Keratinocyte (primary cell): ENCODE data around the gene SLC8A1. TPM values are rescaled to one million over a fixed set of nuclear protein-coding genes. Genes with fewer than 3 reads are reported as not detected.

Experiments
- DNase-seq: peaks from one replicate; pipeline ENCODE4 v3.0.0-alpha.2; 2011; ENCODE audit warnings: low read depth, missing footprints, low spot score
- FAIRE-seq: peaks from 2 replicates; lab custom pipeline; 2011; peaks lifted over from hg19 to GRCh38; lab: Jason Lieb, UNC
- H2AFZ ChIP-seq: 2 replicates; pipeline ENCODE4 v1.6.0; 2012; ENCODE audit warnings: low read length, control low read depth, inconsistent platforms; ENCODE audit not compliant: control insufficient read depth
- H3K27ac ChIP-seq: 2 replicates; pipeline ENCODE4 v1.5.1; 2011; ENCODE audit warnings: low read length; ENCODE audit not compliant: control insufficient read depth, insufficient read depth
- H3K27me3 ChIP-seq: 3 replicates; pipeline ENCODE4 v1.6.0; 2011; ENCODE audit warnings: low read length; ENCODE audit not compliant: control insufficient read depth, insufficient read depth; ENCODE audit errors: extremely low read depth
- H3K36me3 ChIP-seq, 2 experiments: 2 replicates in 1 of 2; 3 replicates in 1 of 2; pipeline ENCODE4 v1.5.1; 2011; ENCODE audit warnings: low read length in 2 of 2, mild to moderate bottlenecking in 1 of 2; ENCODE audit not compliant: control insufficient read depth in 2 of 2, insufficient read depth in 2 of 2; ENCODE audit errors: extremely low read depth in 1 of 2
- H3K4me1 ChIP-seq: 3 replicates; pipeline ENCODE4 v1.5.1; 2011; ENCODE audit warnings: low read length; ENCODE audit not compliant: control insufficient read depth, insufficient read depth; ENCODE audit errors: extremely low read depth
- H3K4me2 ChIP-seq: 3 replicates; pipeline ENCODE4 v1.6.0; 2011; ENCODE audit warnings: low read depth, low read length; ENCODE audit not compliant: control insufficient read depth, insufficient read depth; ENCODE audit errors: extremely low read depth
- H3K4me3 ChIP-seq, 3 experiments: fragments of 200-600 bp in 1 of 3; sonication (generic) in 1 of 3; 2 replicates in 2 of 3; 3 replicates in 1 of 3; pipeline ENCODE4 v1.5.1; 2011 to 2016; ENCODE audit warnings: low read length in 3 of 3, mild to moderate bottlenecking in 3 of 3, control low read depth in 2 of 3, inconsistent platforms in 1 of 3, low read depth in 1 of 3, mixed read lengths in 1 of 3, mixed run types in 1 of 3, moderate library complexity in 1 of 3; ENCODE audit not compliant: control insufficient read depth in 2 of 3, insufficient read depth in 2 of 3; ENCODE audit errors: extremely low read depth in 1 of 3
- H3K79me2 ChIP-seq: 2 replicates; pipeline ENCODE4 v1.6.0; 2012; ENCODE audit warnings: low read length; ENCODE audit not compliant: control insufficient read depth, insufficient read depth
- H3K9ac ChIP-seq: 3 replicates; pipeline ENCODE4 v1.6.0; 2011; ENCODE audit warnings: low read length; ENCODE audit not compliant: control insufficient read depth, insufficient read depth; ENCODE audit errors: extremely low read depth
- H3K9me1 ChIP-seq: 3 replicates; pipeline ENCODE4 v1.6.0; 2011; ENCODE audit warnings: low read length; ENCODE audit not compliant: control insufficient read depth, insufficient read depth; ENCODE audit errors: extremely low read depth
- H3K9me3 ChIP-seq: 2 replicates; pipeline ENCODE4 v1.5.1; 2012; ENCODE audit warnings: low read depth, low read length; ENCODE audit not compliant: control insufficient read depth
- H4K20me1 ChIP-seq: 3 replicates; pipeline ENCODE4 v1.6.0; 2011; ENCODE audit warnings: low read length; ENCODE audit not compliant: control insufficient read depth, insufficient read depth; ENCODE audit errors: extremely low read depth
- CTCF ChIP-seq, 3 experiments: IDR thresholded peaks in 1 of 3; conservative IDR thresholded peaks in 1 of 3; optimal IDR thresholded peaks in 1 of 3; 2 replicates in 2 of 3; 3 replicates in 1 of 3; pipeline versions ENCODE3 to v1.5.1; 2011; ENCODE audit warnings: low read length in 3 of 3, mild to moderate bottlenecking in 3 of 3, moderate library complexity in 2 of 3, control low read depth in 1 of 3, inconsistent platforms in 1 of 3; ENCODE audit not compliant: insufficient read depth in 2 of 3; ENCODE audit errors: extremely low read depth in 1 of 3
- EZH2 ChIP-seq: IDR thresholded peaks from one replicate; pipeline ENCODE4 v1.6.1; 2012; ENCODE audit warnings: inconsistent platforms, mild to moderate bottlenecking, low read length, moderate library complexity
- dilution Hi-C: fragments of 300-500 bp; cut with MboI; formaldehyde crosslinking; loops from one replicate; pipeline ENCODE4 v1.7.0; 2020; ENCODE audit warnings: low sequenced_read_pairs; ENCODE audit not compliant: extremely low pct_ligation_motif_present
- polyA plus RNA-seq, 5 experiments: library from polyadenylated mRNA; depleted of rRNA in 3 of 5; stranded (reverse) in 3 of 5; stranded (forward) in 1 of 5; unstranded in 1 of 5; fragments of >200 nt; gene quantifications; 1 replicate in 1 of 5; 2 replicates in 3 of 5; 3 replicates in 1 of 5; pipeline versions ENCODE4 v1.2.1 to v1.2.3, GENCODE V29; 2011 to 2012; ENCODE audit warnings: missing spikeins in 2 of 5, low read depth in 1 of 5, low replicate concordance in 1 of 5

SLC8A1 gene
- polyA plus RNA-seq, 1 donor (not counting 4 experiments of a cell fraction or from before 2014, with no cell fraction given) = 2.7 TPM

GRCh38 chr2:40087927-40088326 lies 364.0 kb downstream of the SLC8A1 start:
- Histone ChIP-seq H3K79me2 (no peaks in the 10 kb centered on the region), H2AFZ (no peak overlapping the region), H3K27ac (no peak overlapping the region), H3K9ac (no peak overlapping the region), H3K4me2 (no peak overlapping the region), H3K36me3 (no peaks in the 10 kb centered on the region), H3K4me1 (no peaks in the 10 kb centered on the region), H3K9me3 (no peaks in the 10 kb centered on the region), H3K9me1 (no peaks in the 10 kb centered on the region), H4K20me1 (no peaks in the 10 kb centered on the region), H3K4me3 (no peak overlapping the region), H3K27me3 (no peaks in the 10 kb centered on the region)
- TF ChIP-seq CTCF (optimal IDR thresholded peaks at IDR 0.05 in 1 of 3, IDR thresholded peaks at IDR 0.05 in 1 of 3, conservative IDR thresholded peaks at IDR 0.05 in 1 of 3; ENCODE audit: extremely low read depth in 1 of 3, insufficient read depth in 2 of 3, low read length in 3 of 3) (no peak), EZH2 (no peak)
- FAIRE-seq (no peak), DNase-seq (no peak)
- dilution Hi-C loops = no loop called here

DNA sequence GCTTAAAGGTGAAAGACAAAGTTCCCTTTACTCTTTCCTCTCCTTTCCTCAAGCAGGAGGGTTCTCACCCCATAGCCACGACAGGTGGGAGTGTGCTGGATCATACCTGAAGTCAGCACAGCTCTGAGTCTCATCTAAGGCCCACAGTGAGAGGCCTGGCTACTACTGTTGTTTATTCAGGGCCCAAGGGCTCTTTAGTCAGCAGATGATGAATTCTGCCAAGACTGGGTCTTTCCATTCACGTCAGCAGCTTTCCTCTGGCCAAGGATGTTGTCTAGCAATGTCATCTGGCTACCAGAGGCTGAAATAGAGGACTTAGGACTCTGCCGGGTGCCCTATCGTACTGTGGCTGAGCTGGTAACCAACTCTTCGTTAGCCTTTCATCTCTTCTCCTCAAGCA lies 364.5 kb downstream of the SLC8A1 start:
- no peaks in the 10 kb centered on the region for H3K27me3 ChIP-seq
- dilution Hi-C loops = no loop called here
- H3K9me3 ChIP-seq = no peaks in the 10 kb centered on the region
- H3K79me2 ChIP-seq = no peaks in the 10 kb centered on the region
- H3K4me2 ChIP-seq = no peak overlapping the region
- H3K4me3 ChIP-seq = no peak overlapping the region
- no peaks in the 10 kb centered on the region for H4K20me1 ChIP-seq
- H2AFZ ChIP-seq = no peak overlapping the region
- DNase-seq (no peak), FAIRE-seq (no peak)
- no peaks in the 10 kb centered on the region for H3K36me3 ChIP-seq
- H3K27ac ChIP-seq = no peak overlapping the region
- no peaks in the 10 kb centered on the region for H3K4me1 ChIP-seq
- TF ChIP-seq CTCF (optimal IDR thresholded peaks at IDR 0.05 in 1 of 3, IDR thresholded peaks at IDR 0.05 in 1 of 3, conservative IDR thresholded peaks at IDR 0.05 in 1 of 3; ENCODE audit: extremely low read depth in 1 of 3, insufficient read depth in 2 of 3, low read length in 3 of 3) (no peak), EZH2 (no peak)
- no peaks in the 10 kb centered on the region for H3K9me1 ChIP-seq
- H3K9ac ChIP-seq = no peak overlapping the region
